ENCODE measurements around the gene UBAC2. TPM values are rescaled to one million over a fixed set of nuclear protein-coding genes. Genes with fewer than 3 reads are reported as not detected.

The UBAC2 gene
- total RNA-seq, 1 donor = 36.9 TPM

DNA sequence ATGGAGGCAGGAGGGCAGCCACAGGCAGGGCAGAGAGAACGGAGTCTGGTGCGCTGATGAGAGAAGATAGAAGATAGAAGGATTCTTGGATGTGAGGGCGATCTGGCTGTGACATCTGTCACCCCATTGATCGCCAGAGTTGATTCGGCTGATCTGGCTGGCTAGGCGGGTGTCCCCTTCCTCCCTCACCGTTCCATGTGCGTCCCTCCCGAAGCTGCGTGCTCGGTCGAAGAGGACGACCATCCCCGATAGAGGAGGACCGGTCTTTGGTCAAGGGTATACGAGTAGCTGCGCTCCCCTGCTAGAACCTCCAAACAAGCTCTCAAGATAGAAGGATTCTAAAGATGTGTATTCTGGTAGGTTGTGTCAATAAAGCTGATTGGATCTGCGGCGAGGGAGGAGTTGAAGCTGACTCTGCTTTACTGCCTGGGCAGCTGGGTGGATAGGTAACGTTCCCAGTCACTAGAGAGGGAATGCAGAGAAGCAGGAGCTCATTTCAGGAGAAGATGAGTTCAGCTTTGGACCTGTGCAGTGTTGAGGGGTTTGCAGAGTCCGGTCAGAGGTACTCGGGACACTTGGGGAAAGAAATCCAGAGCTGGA, 5.1 kb downstream of the UBAC2 start:
- Histone ChIP-seq H3K4me3 (ENCODE audit: insufficient read depth, low read length) (no peak overlapping the region), H3K27me3 (ENCODE audit: insufficient read depth, low read length) (no peaks in the 10 kb centered on the region), H3K79me2 (ENCODE audit: insufficient read depth, low read length) (peaks cover 91% of the 10 kb centered on the region), H4K20me1 (ENCODE audit: insufficient read depth, low read length) (peaks cover 60% of the 10 kb centered on the region), H3K36me3 (ENCODE audit: insufficient read depth, low read length) (no peaks in the 10 kb centered on the region), H3K27ac (ENCODE audit: low read depth, low read length) (no peak overlapping the region), H2AFZ (ENCODE audit: low read length) (no peak overlapping the region), H3K4me1 (ENCODE audit: insufficient read depth, low read length) (peaks cover 4% of the 10 kb centered on the region), H3K4me2 (ENCODE audit: insufficient read depth, low read length) (no peak overlapping the region), H3K9me3 (ENCODE audit: low read depth, low read length) (no peaks in the 10 kb centered on the region)
- DNase-seq (ENCODE audit: insufficient read length, low spot score, missing footprints) = peak; percentile 17
- TF ChIP-seq CTCF (IDR thresholded peaks at IDR 0.05; ENCODE audit: extremely low read depth, low read depth, low read length) = no peak

DNA sequence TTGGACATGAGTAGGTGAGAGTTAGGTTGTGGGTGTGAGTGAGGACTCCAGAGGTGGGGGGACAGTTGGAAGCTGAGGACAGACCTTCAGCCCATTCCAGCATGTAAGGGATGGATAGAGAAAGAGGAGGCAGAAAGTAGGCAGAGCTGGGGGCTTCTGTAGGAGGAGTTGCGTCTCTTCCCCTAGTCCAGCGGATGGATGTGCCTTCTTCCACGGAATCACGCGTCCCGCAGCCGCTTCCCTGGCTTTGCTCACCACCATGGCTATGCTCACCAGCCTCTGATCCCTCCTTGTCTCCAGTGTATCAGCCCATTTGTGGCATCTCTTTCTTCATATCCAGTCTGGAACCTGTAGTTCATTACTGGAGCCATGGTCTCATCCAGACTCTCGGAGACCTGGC, 5.6 kb downstream of the UBAC2 start:
- peaks cover 65% of the 10 kb centered on the region for H4K20me1 ChIP-seq (ENCODE audit: insufficient read depth, low read length)
- H3K36me3 ChIP-seq (ENCODE audit: insufficient read depth, low read length) = no peaks in the 10 kb centered on the region
- H3K27me3 ChIP-seq (ENCODE audit: insufficient read depth, low read length) = no peaks in the 10 kb centered on the region
- H2AFZ ChIP-seq (ENCODE audit: low read length) = no peak overlapping the region
- peaks cover 4% of the 10 kb centered on the region for H3K4me1 ChIP-seq (ENCODE audit: insufficient read depth, low read length)
- no peak overlapping the region for H3K27ac ChIP-seq (ENCODE audit: low read depth, low read length)
- H3K9me3 ChIP-seq (ENCODE audit: low read depth, low read length) = no peaks in the 10 kb centered on the region
- H3K4me3 ChIP-seq (ENCODE audit: insufficient read depth, low read length) = no peak overlapping the region
- H3K4me2 ChIP-seq (ENCODE audit: insufficient read depth, low read length) = no peak overlapping the region
- TF ChIP-seq CTCF (IDR thresholded peaks at IDR 0.05; ENCODE audit: extremely low read depth, low read depth, low read length) = no peak
- H3K79me2 ChIP-seq (ENCODE audit: insufficient read depth, low read length) = peaks cover 91% of the 10 kb centered on the region
- no peak for DNase-seq (ENCODE audit: insufficient read length, low spot score, missing footprints)

DNA sequence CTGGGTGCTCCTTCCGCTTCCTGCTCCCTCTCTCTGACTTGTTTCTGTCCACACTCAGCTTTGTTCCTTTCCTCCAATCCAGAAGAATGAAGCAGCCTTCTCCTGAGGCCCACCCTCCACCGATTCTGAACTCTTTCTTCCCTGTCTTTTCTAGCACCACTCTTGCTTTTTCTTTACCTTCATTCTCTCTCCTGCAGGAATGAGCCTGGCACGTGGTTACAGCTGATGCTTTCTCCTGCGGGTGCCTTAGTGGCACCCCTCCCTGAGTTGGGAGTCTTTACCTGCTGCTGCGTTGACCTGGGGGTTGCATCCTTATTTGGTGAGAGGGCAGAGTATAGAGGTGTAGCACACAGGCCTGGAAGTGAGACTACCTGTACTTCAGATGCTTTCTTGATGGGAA, 6.2 kb downstream of the UBAC2 start:
- H4K20me1 ChIP-seq (ENCODE audit: insufficient read depth, low read length) = peaks cover 70% of the 10 kb centered on the region

GRCh38 chr13:99207511-99207910, 6.9 kb downstream of the UBAC2 start:
- peaks cover 92% of the 10 kb centered on the region for H3K79me2 ChIP-seq (ENCODE audit: insufficient read depth, low read length)
- no peaks in the 10 kb centered on the region for H3K4me1 ChIP-seq (ENCODE audit: insufficient read depth, low read length)
- H3K27ac ChIP-seq (ENCODE audit: low read depth, low read length) = no peak overlapping the region
- no peak for DNase-seq (ENCODE audit: insufficient read length, low spot score, missing footprints)
- peaks cover 69% of the 10 kb centered on the region for H4K20me1 ChIP-seq (ENCODE audit: insufficient read depth, low read length)
- no peak overlapping the region for H3K4me2 ChIP-seq (ENCODE audit: insufficient read depth, low read length)
- no peaks in the 10 kb centered on the region for H3K36me3 ChIP-seq (ENCODE audit: insufficient read depth, low read length)
- TF ChIP-seq CTCF (IDR thresholded peaks at IDR 0.05; ENCODE audit: extremely low read depth, low read depth, low read length) = no peak
- no peaks in the 10 kb centered on the region for H3K9me3 ChIP-seq (ENCODE audit: low read depth, low read length)
- no peak overlapping the region for H2AFZ ChIP-seq (ENCODE audit: low read length)
- no peaks in the 10 kb centered on the region for H3K27me3 ChIP-seq (ENCODE audit: insufficient read depth, low read length)
- H3K4me3 ChIP-seq (ENCODE audit: insufficient read depth, low read length) = no peak overlapping the region

More for the DNA sequence above, 6.2 kb downstream of the UBAC2 start:
- Histone ChIP-seq H3K4me2 (ENCODE audit: insufficient read depth, low read length) (no peak overlapping the region), H3K27me3 (ENCODE audit: insufficient read depth, low read length) (no peaks in the 10 kb centered on the region), H3K9me3 (ENCODE audit: low read depth, low read length) (no peaks in the 10 kb centered on the region), H3K79me2 (ENCODE audit: insufficient read depth, low read length) (peaks cover 92% of the 10 kb centered on the region), H2AFZ (ENCODE audit: low read length) (no peak overlapping the region), H3K36me3 (ENCODE audit: insufficient read depth, low read length) (no peaks in the 10 kb centered on the region), H3K4me1 (ENCODE audit: insufficient read depth, low read length) (peaks cover 4% of the 10 kb centered on the region), H3K27ac (ENCODE audit: low read depth, low read length) (no peak overlapping the region), H3K4me3 (ENCODE audit: insufficient read depth, low read length) (no peak overlapping the region)
- TF ChIP-seq CTCF (IDR thresholded peaks at IDR 0.05; ENCODE audit: extremely low read depth, low read depth, low read length) = no peak
- peak; percentile 57 for DNase-seq (ENCODE audit: insufficient read length, low spot score, missing footprints)

Measured in osteoblast (primary cell).